Motor neuron (in vitro differentiated cells): ENCODE measurements around the gene ZNF219. TPM values are rescaled to one million over a fixed set of nuclear protein-coding genes. Genes with fewer than 3 reads are reported as not detected.

Source experiments
- ATAC-seq, 8 experiments: fragments of 200-7000 bp; cut with Tn5 transposase; replicated peaks in 6 of 8; 2 replicates each; pipeline ENCODE4 v1.8.0; 2021; ENCODE audit warnings: mild to moderate bottlenecking in 8 of 8, moderate library complexity in 8 of 8
- H3K27ac ChIP-seq, 2 donors: fragments of 250-450 bp; sonication (Bioruptor Pico); 2 replicates each; pipeline ENCODE4 v1.9.0; 2021; ENCODE audit warnings: antibody characterized with exemption in 2 of 2, mild to moderate bottlenecking in 2 of 2, moderate library complexity in 1 of 2
- H3K4me1 ChIP-seq, 2 donors: fragments of 250-450 bp; sonication (Bioruptor Pico); replicated peaks in 1 of 2; 2 replicates each; pipeline ENCODE4 v1.6.1; 2021; ENCODE audit warnings: antibody characterized with exemption in 2 of 2, mild to moderate bottlenecking in 2 of 2, moderate library complexity in 1 of 2
- H3K4me3 ChIP-seq, 5 donors: fragments of 250-450 bp; sonication (Bioruptor Pico); 2 replicates each; pipeline ENCODE4 v1.9.0; 2021; ENCODE audit warnings: antibody characterized with exemption in 5 of 5, mild to moderate bottlenecking in 5 of 5, moderate library complexity in 4 of 5
- WGBS, 10 experiments: fragments of 450-650 bp; shearing (Covaris generic); methylation state at CpG; one replicate each; pipeline ENCODE4 v1.0.0; 2022; 5-methylcytosine and 5-hydroxymethylcytosine counted together
- in situ Hi-C, 9 experiments: fragments of 400-800 bp; cut with MboI; loops; one replicate each; pipeline ENCODE4 v1.15.0; 2021; ENCODE audit warnings: low sequenced_read_pairs in 9 of 9, low pct_unique_long_range_greater_than_20kb in 2 of 9; ENCODE audit not compliant: unreplicated experiment in 9 of 9
- total RNA-seq, 8 experiments: library from RNA; unstranded; fragments of 300-600 nt; gene quantifications; 2 replicates each; pipeline versions ENCODE4 v1.2.3 to v1.2.4, GENCODE V29; 2022

ZNF219 gene
- total RNA-seq, 8 experiments from 2014 or later, result 10.5 to 42.7 (median 17.2) TPM

DNA sequence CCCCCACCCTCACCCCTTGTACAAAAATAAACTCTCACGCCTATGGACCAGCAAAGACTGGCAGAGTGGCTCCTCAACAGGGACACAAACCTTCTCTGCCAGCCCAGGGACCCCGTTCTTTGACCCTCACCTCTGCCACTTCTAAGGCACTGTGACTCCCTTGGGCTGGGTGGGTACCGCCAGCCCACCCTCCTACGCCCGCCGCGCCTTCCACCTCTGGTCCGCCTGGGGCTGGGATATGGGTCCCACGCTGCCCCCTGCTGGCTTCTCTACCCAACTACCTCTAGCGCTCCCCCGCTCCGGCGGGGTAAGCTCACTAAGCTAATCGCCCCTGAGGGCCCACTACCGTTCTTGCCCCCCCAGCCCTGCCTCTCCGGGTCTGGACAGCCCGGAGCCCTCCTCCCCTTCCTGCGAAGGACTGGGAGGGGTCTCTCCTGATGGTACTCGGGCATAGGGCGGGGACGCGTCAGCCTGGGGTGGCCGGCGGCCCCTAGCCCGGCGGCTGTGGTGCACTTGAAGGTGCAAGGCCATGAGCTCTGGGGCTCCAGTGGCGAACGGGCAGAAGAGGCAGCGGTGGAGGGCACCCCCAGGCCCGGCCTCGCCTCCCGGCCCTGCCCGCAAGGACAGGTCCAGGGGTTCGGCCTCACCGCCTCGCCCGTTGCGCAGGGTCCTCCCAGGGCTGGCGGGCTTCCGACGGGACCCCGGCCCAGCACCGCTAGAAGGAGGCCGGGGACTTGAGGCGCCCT, 8.1 kb downstream of the ZNF219 start:
- in situ Hi-C loops, result no loop called here
- ATAC-seq, result no peak
- Histone ChIP-seq H3K27ac (no peak overlapping the region), H3K4me1 (peaks cover 43% of the 10 kb centered on the region in 2 donors), H3K4me3 (no peak overlapping the region)
- WGBS, 10 experiments, result 98 to 100% (median 100%) methylated on average over 1 to 10 of the region's 45 CpGs; no CpG with 5 or more reads in 6 of the 10 experiments

DNA sequence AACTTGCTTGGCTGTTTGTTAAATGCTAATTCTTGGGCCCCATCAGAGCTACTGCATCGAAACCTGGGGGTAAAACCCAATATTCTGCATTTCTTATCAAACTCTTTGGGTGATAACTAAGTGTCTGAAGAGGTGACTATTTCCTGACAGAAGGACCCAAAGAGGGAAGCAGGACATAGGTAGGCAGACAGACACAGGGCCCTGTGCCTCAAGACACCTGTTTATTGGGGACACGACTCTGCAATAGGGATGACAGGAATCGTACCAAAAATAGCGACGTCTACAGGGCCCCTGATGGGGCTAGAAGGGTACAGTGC, 8.6 kb downstream of the ZNF219 start:
- ATAC-seq, result no peak
- 94 to 100% (median 97%) methylated on average over 1 to 5 of the region's 5 CpGs; no CpG with 5 or more reads in 5 of the 10 experiments for WGBS, 10 experiments
- Histone ChIP-seq H3K4me3 (no peak overlapping the region), H3K4me1 (peaks cover 37 to 38% of the 10 kb centered on the region in 2 donors), H3K27ac (no peak overlapping the region)
- in situ Hi-C loops, result no loop called here

DNA sequence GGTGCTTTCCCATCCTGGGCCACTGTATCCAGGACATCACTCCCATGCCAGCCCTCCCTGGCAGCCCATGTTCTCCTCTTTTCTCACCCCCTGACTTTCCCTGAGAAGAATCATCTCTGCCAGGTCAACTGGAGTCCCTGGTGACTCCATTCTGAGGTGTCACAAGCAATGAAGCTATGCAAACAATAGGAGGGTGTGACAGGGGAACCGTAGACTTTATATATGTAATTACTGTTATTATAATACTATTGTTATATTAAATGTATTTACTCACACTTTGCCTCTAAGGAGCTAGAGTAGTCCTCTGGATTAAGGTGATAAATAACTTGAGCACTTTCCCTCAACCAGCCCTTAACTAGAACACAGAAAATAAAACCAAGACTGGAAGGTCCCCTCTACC, 9.2 kb downstream of the ZNF219 start:
- H3K4me1 ChIP-seq, result peaks cover 34 to 37% of the 10 kb centered on the region in 2 donors
- no peak overlapping the region for H3K27ac ChIP-seq
- 0 to 86% (median 80%) methylated on average over 1 of the region's 1 CpG; no CpG with 5 or more reads in 3 of the 10 experiments for WGBS, 10 experiments
- no peak overlapping the region for H3K4me3 ChIP-seq
- in situ Hi-C loops, result no loop called here
- ATAC-seq, result no peak

DNA sequence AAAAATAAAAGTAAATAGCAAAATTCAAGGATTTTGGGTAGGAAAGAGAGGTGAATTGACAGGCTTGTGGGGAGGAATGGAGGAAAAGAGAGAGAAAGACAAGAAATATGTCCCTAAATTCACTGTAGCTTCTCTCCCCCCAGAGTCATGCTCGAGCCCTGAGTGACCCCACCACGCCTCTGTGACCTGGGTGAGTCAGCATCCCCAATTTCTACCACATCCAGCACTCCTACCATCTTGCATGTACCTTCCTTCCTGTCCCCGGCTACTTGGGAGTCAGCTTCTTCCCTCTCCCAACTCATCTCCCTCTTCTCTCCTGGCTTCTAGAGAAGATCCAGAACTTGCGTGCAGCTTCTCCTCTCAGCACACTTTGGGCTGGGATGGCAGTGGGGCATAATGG, 9.8 kb downstream of the ZNF219 start:
- in situ Hi-C loops, result no loop called here
- no peak for ATAC-seq
- WGBS, 10 experiments, result 50 to 100% (median 83%) methylated on average over 1 to 3 of the region's 4 CpGs; no CpG with 5 or more reads in 3 of the 10 experiments
- Histone ChIP-seq H3K4me1 (peaks cover 28 to 34% of the 10 kb centered on the region in 2 donors), H3K27ac (no peak overlapping the region), H3K4me3 (no peak overlapping the region)

DNA sequence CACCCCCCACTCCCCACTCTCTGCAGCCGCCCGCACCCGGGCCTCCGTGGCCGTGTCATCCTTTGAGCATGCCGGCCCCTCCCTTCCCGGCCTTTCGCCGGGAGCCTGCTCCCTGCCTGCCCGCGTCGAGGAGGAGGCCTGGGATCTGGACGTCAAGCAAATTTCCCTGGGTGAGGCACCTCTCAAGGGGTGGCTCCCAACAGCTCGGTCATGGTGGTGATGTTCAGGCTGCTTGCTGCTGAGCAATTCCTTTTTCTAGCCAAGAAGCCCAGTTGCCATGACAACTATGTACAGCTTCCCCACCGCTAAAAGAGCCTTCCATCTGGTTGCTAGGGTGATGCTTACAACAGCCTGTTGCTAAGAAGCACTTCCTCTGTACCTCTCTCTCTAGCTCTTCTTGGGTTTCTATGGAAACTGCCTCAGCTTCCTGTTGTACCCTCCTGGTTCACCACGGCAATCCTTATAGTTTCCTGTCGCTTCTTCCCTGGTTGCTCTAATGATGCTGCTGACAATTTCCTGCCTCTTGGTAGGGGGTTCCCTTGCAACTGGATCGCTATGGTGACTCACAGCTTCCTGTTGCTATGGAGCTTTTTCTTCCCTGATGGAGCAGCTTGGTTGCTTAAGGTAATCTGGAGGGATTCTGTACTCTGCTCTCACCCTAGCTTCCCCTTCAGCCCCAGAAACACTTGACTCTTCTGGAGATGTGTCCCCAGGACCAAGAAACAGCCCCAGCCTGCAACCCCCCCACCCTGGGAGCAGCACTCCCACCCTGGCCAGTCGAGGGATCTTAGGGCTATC, 11.0 kb downstream of the ZNF219 start:
- 0 to 80% (median 7%) methylated on average over 1 to 4 of the region's 19 CpGs; no CpG with 5 or more reads in 5 of the 10 experiments for WGBS, 10 experiments
- ATAC-seq, result peak; percentile 69 to 96 (median 90)
- Histone ChIP-seq H3K4me3 (peak overlapping the region in 2 of 5 donors; percentile 4 to 7), H3K27ac (peak overlapping the region; percentile 68 to 80), H3K4me1 (peaks cover 18 to 22% of the 10 kb centered on the region in 2 donors)
- in situ Hi-C loops, result no loop called here

DNA sequence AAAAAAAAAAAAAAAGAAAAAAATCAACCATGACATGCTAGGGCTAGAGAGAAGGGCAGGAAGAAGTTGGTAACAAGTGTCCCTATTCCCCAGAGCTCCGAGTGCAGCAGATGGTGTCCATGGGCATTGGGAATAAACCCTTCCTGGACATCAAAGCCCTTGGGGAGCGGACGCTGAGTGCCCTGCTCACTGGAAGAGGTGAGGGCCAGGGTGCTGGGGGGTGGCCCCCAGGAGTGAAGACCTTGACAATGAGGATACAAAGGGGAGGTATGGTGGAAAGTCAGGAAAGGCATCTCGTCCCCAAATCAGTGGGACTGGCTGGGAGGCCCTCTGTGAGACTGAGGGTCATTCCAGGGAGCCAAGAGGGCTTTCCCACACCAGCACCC, 11.6 kb downstream of the ZNF219 start:
- no peak for ATAC-seq
- WGBS, 10 experiments, result 50 to 100% (median 73%) methylated on average over 1 to 4 of the region's 4 CpGs; no CpG with 5 or more reads in 2 of the 10 experiments
- Histone ChIP-seq H3K27ac (peak overlapping the region; percentile 68 to 80), H3K4me1 (peaks cover 17 to 18% of the 10 kb centered on the region in 2 donors), H3K4me3 (peak overlapping the region in 2 of 5 donors; percentile 4 to 7)
- in situ Hi-C loops, result no loop called here

DNA sequence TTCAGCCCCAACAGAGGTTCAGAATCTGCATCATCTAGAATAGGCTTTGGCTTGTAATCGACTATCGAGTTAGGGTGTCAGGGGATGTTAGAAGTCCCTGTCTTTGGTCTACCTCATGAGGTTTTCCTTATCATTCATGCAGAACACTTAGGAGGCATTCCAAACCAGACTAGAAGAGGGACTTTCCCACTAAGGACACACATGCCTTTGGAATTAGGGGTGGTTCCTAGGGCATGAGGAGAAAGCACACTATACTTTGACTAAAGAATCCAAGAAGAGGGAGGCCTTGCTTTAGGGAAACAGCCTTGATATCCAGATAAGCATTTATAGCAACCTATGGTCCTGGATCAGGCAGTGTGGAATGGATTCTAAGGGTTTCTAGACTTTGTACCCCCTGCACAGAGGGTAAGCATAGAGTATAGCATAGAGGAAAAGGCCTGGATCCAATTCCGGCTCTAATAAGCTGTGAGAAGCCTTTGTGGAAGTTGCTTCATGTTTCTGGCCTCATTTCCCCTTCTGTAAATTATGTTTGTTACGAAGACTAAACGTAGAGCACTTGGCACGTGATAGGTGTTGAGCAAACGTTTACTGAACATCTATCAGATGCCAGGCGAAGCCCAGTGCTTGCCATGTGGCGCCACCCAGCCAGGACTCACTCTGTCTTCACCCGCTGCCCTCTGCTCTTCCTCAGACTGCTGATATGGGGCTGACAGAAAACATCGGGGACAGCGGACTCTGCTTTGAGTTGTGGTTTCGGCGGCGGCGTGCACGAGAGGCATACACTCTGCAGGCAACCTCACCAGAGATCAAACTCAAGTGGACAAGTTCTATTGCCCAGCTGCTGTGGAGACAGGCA, 13.2 kb downstream of the ZNF219 start:
- H3K27ac ChIP-seq, result no peak overlapping the region
- in situ Hi-C loops, result no loop called here
- WGBS, 10 experiments, result 75 to 100% (median 88%) methylated on average over 2 to 13 of the region's 17 CpGs
- ATAC-seq, result peak in 2 of 8 experiments; percentile 10 to 11
- H3K4me1 ChIP-seq, result peaks cover 17 to 18% of the 10 kb centered on the region in 2 donors
- no peak overlapping the region for H3K4me3 ChIP-seq

DNA sequence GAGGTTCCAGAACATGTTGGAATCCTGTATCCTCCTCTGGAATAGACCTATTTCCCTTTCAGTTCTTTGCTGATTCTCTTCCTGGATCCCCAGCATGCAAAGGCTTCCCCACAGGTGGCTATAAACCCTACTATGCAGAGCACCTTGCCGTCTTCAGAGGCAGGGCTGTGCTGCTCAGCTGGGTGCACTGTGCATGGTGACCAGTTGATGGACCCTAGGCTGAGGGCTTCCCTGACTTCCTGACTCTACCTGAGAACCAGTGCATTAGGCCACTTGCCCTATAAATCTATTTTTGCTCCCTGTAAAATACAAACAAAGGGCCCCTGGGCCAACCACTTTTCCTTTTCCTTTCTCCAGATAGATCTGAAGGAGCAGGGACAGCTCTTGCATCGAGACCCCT, 14.1 kb downstream of the ZNF219 start:
- ATAC-seq, result no peak
- in situ Hi-C loops, result no loop called here
- Histone ChIP-seq H3K27ac (no peak overlapping the region), H3K4me1 (peaks cover 17 to 18% of the 10 kb centered on the region in 2 donors), H3K4me3 (no peak overlapping the region)
- 40 to 100% (median 100%) methylated on average over 1 to 2 of the region's 2 CpGs; no CpG with 5 or more reads in 2 of the 10 experiments for WGBS, 10 experiments

DNA sequence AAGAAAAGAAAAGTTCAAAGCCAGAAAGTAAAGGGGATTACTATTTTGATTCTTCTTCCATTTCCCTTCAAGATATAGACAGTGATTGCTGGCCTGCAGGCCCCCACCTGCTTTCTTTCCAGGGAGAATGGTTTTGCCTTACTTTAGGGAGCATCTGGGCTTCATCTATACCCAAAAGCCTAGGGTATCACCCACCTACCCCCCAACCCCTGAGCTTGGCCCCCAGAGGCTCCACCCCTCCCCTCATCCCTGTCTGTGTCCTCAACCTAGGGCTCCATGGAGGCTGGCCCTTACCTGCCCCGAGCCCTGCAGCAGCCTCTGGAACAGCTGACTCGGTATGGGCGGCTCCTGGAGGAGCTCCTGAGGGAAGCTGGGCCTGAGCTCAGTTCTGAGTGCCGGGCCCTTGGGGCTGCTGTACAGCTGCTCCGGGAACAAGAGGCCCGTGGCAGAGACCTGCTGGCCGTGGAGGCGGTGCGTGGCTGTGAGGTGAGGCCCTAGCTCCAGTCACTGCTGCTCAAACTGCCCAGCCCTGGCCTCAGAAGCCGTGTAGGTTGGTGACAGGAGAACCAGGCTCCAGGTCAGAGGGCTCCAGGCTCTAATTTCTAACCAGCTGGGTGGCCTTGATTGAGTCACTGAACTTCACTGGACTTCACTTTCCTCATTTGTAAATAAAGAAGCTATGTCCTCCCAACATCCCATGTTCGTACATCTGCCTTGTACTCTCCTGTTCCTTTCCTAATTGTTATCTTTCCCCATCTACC, 14.7 kb downstream of the ZNF219 start:
- in situ Hi-C loops, result no loop called here
- no peak overlapping the region for H3K4me3 ChIP-seq
- WGBS, 10 experiments, result 50 to 100% (median 83%) methylated on average over 1 to 2 of the region's 11 CpGs; no CpG with 5 or more reads in 2 of the 10 experiments
- no peak for ATAC-seq
- no peak overlapping the region for H3K27ac ChIP-seq
- H3K4me1 ChIP-seq, result peaks cover 17 to 18% of the 10 kb centered on the region in 2 donors

DNA sequence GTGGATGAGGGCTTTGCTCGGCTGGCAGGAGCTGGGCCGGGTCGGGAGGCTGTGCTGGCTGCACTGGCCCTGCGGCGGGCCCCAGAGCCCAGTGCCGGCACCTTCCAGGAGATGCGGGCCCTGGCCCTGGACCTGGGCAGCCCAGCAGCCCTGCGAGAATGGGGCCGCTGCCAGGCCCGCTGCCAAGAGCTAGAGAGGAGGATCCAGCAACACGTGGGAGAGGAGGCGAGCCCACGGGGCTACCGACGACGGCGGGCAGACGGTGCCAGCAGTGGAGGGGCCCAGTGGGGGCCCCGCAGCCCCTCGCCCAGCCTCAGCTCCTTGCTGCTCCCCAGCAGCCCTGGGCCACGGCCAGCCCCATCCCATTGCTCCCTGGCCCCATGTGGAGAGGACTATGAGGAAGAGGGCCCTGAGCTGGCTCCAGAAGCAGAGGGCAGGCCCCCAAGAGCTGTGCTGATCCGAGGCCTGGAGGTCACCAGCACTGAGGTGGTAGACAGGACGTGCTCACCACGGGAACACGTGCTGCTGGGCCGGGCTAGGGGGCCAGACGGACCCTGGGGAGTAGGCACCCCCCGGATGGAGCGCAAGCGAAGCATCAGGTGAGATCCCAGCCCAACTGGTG, 16.8 kb downstream of the ZNF219 start:
- in situ Hi-C loops, result no loop called here
- Histone ChIP-seq H3K4me1 (peaks cover 2 to 4% of the 10 kb centered on the region in 2 donors), H3K27ac (no peak overlapping the region), H3K4me3 (no peak overlapping the region)
- no peak for ATAC-seq
- 60 to 100% (median 100%) methylated on average over 1 to 5 of the region's 30 CpGs; no CpG with 5 or more reads in 5 of the 10 experiments for WGBS, 10 experiments

DNA sequence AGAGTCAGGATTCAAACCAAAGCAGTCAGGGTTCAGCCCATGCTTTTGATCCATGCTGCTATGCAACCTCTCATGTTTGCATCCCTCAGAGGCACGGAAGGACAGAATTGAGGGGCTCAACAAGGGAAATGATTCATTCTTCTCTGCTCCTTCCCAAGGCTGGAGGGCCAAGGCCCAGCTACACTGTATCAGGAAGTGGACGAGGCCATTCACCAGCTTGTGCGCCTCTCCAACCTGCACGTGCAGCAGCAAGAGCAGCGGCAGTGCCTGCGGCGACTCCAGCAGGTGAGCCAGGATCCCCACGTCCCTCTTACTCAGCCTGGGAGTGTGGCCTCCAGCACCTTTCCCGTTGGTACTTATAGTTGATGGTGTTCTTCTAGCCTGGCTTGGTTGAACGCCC, 19.7 kb downstream of the ZNF219 start:
- in situ Hi-C loops, result no loop called here
- Histone ChIP-seq H3K4me3 (no peak overlapping the region), H3K27ac (no peak overlapping the region), H3K4me1 (no peaks in the 10 kb centered on the region)
- WGBS, 10 experiments, result 67 to 93% (median 87%) methylated on average over 1 to 8 of the region's 10 CpGs; no CpG with 5 or more reads in 6 of the 10 experiments
- no peak for ATAC-seq

DNA sequence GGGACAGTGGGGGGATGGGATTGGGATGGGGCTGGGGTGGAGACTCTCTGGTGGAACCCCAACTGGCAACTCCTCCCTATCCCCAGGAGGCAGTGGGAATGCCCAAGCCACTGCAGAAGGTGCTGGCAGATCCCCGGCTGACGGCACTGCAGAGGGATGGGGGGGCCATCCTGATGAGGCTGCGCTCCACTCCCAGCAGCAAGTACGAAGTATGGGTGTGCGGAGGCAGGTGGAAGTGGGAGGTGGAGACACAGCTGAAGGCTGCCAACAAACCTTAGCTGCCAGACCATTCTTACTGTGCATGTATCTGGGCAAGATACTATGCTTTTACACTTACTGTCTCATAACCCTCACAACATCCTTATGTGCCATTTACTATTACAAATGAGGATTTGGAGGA, 20.2 kb downstream of the ZNF219 start:
- WGBS, 10 experiments, result 69 to 100% (median 92%) methylated on average over 2 to 3 of the region's 5 CpGs; no CpG with 5 or more reads in 6 of the 10 experiments
- H3K27ac ChIP-seq, result no peak overlapping the region
- in situ Hi-C loops, result no loop called here
- H3K4me3 ChIP-seq, result no peak overlapping the region
- H3K4me1 ChIP-seq, result no peaks in the 10 kb centered on the region
- ATAC-seq, result no peak
